DMS53 (cell line): ENCODE data around the gene EWSR1.
"Not testable (repeated sequence)": the region's sequence is repeated elsewhere in the genome, so short reads cannot be mapped to it uniquely, and the experiment has no call there.

Experiments
- DNase-seq: peaks from one replicate; lab custom pipeline; 2025; lab: John Stamatoyannopoulos, UW

Gene EWSR1

DNA sequence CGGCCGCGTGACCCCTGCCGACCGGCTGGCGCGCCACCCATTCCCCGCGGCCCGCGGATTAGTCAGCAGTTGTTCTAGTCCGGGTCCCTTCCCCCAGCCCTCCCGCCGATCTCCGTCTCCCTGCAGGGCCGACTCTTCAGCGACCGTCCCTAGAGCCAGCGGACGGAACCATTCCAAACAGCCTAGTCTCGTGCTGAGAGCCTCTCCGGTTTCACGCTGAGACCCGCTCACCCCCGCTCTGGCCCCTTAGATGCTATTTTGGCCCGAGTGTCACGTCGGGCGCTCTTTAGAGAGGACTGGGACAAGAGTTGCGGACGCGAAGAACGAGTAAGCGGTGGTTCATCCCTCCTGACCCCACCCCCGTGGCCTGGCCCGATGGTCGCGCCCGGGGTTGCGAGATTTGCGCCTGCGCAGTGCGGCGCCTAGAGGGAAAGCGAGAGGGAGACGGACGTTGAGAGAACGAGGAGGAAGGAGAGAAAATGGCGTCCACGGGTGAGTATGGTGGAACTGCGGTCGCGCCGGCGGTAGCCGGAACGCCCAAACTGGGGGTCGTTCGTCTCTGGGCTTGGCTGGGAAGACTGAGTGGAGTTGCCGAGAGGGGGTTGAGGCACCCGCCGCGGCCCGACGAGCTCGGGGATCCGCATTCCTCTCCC is at the start of gene EWSR1, which contains the start of gene RHBDD3:
Gene EWSR1 (plus strand): TSS at position 411 of the 653 bp plus-strand sequence. CDS start 69 bp downstream, at position 480.
Gene RHBDD3 (minus strand): TSS at position 124 of the 653 bp plus-strand sequence. CDS start 2,355 bp downstream, outside the sequence.
- peak; percentile 91 for DNase-seq

- DNase-seq: no peak
Measured at GRCh38 chr22:29218758-29219408, 49.2 kb upstream of the EWSR1 start.

- DNase-seq: not testable (repeated sequence)
Measured at GRCh38 chr22:29219409-29219782, 48.7 kb upstream of the EWSR1 start.

GRCh38 chr22:29219881-29220670 is 48.0 kb upstream of the EWSR1 start:
- DNase-seq: no peak

DNA sequence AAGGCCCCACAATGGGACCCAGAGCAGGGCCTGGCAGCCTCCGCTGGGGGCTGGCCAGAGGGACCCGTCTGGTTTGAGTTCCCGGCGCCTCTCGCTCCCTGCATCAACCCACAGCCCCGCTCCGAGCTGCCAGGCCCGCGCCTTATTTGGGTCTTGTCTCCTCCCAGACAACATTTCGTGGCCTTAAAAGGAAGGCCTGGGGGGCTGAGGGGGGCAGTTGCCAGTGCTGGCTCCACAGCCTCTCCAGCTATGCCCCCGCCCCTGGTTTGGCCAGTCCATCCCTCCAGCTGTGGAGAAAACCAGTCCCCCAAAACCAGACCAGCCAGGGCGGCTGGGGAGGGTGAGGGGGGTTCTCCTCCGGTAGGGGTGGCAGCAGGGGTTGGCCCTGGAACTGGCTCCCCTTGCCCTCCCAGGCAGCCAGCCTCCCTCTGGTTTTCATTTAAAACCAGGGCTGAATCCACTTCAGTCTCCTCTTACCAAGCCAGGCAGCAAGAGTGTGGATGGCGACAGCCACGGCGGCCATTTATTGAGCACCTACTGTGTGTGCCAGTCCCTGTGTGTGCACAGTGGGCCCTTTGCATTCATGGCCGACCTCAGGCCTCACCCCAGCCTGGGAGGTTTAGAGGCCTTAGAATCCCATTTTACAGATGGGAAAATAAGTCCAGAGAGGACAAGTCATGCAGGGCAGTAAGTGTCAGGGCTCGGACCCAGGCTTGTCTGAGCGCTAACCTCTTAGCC is 43.8 kb upstream of the EWSR1 start:
- DNase-seq: no peak

GRCh38 chr22:29224859-29225410 is 43.1 kb upstream of the EWSR1 start:
- DNase-seq: no peak

- peak; percentile 70 for DNase-seq
Measured at GRCh38 chr22:29225422-29226090, 42.5 kb upstream of the EWSR1 start.

- DNase-seq: no peak
Measured at GRCh38 chr22:29226351-29226981, 41.6 kb upstream of the EWSR1 start.

DNA sequence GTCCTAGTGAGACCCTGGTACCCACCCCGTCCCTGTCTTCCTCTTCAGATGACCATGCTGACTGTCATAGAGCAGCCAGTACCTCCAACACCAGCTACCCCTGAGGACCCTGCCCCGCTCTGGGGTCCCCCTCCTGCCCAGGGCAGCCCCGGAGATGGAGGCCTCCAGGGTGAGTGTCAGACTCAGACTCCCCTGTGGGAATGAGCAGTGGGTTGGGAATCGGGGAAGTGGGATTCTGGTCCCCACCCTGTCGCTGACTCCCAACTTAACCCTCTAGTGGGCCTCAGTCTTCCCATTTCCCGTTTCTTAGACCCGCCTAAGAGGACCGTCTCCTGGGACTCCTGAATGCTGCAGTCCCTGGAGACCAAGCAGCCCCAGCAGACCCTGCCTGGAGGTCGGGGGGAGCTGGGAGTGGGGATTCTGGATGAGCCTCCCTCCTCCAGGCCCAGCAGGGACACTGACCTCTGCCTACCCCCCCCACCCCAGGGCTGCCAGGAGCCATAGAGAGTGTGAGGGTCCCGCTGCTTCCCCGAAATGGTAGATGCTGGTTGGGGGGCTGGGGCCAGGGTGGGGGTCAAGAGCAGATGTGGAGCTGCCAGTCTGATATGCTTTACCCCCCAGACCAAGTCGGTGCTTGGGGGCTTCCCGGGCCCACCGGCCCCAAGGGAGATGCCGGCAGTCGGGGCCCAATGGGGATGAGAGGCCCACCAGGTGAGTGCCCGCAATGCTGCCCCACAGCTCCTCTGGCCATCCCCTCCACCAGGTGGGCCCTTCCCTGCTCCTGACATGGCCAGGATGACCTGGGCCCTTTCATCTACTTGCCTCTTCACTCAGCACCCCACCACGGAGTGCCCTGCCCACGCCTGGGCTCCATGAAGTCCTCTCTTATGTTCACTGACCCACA is 36.8 kb upstream of the EWSR1 start:
- no peak for DNase-seq

DNA sequence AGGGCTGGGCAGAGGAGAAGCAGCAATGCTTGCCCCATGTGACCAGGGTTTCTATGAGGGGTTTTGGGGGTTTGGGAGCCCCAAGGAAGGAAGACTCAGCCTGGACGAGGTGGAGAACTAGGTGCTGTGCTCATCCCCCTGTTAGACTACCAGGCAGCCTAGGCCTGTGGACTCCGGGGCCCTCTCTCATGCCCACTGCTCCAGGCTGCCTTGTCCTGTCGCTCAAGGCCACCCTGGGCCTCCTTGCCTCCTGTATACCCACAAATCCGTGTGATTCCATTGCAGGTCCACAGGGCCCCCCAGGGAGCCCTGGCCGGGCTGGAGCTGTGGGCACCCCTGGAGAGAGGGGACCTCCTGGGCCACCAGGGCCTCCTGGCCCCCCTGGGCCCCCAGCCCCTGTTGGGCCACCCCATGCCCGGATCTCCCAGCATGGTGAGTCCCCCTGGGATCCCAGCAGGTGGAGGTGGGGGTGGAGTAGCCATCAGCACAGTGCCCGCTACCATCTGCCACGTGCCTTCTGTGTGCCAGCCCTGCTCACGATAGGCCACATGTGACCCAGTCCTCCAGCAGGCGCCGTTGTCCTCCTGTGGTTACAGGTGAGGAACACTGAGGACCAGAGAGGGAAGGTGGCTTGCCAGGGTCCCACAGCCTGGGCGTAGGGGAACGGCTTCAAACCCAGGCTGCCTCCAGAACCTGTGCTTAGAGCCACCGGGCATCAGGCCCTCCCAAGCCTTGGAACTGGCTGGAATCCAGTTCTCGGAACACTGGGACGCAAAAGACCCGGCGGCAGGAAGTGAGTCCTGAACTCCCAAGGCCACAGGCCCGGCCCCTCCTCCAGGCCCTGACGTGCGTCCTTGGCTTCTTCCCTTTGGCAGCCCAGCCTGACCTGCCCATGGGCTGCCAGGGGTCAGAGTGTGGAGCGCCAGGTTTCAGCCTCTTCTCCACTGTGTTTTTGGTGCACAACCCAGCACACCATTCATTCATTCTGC is 35.8 kb upstream of the EWSR1 start:
- DNase-seq: no peak

- no peak for DNase-seq
Measured at GRCh38 chr22:29233277-29233877, 34.7 kb upstream of the EWSR1 start.

GRCh38 chr22:29240481-29240880 is 27.6 kb upstream of the EWSR1 start:
- DNase-seq: not testable (repeated sequence)

DNA sequence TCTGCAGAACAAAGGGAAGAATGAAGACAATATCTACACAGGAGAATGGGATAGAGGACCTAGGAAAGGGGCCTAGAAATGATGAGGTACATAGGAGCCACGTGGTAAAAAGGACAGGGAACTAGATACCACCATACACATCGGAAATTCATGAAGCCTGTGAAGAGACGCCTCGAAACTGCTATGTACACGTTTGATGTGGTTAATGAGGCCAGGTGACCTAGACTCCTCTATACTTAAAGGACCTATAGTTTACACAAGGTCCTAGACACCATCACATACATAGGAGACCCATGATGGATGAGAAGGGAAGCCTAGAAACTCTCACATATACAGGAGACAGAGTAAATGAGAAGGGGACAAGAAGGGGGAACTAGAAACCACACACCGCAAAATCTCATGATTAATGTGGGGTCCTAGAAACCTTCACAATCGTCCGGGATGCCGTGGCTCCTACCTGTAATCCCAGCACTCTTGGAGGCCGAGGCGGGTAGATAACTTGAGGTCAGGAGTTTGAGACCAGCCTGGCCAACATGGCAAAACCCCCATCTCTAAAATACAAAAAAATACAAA is 24.1 kb upstream of the EWSR1 start:
- no peak for DNase-seq

GRCh38 chr22:29244785-29245625 is 23.1 kb upstream of the EWSR1 start:
- no peak for DNase-seq

- peak; percentile 46 for DNase-seq
Measured at GRCh38 chr22:29245626-29246385, 22.3 kb upstream of the EWSR1 start.

- not testable (repeated sequence) for DNase-seq
Measured at GRCh38 chr22:29247891-29248290, 20.2 kb upstream of the EWSR1 start.
